Psoas muscle (tissue), 8 donors: ENCODE measurements around the gene SDR9C7. TPM values are rescaled to one million over a fixed set of nuclear protein-coding genes. Genes with fewer than 3 reads are reported as not detected.
"Not testable (repeated sequence)": the region's sequence is repeated elsewhere in the genome, so short reads cannot be mapped to it uniquely, and the experiment has no call there.

ENCODE experiments used
- ATAC-seq, 4 donors: fragments of 200-7000 bp; cut with Tn5 transposase; one replicate each; pipeline ENCODE4 v1.9.1; 2020; ENCODE audit warnings: moderate library complexity in 3 of 4, mild to moderate bottlenecking in 2 of 4
- DNase-seq, 2 donors: peaks; one replicate each; pipeline ENCODE4 v3.0.0-alpha.2; 2020
- H3K27ac ChIP-seq: fragments of 200-600 bp; one replicate; pipeline ENCODE4 v1.8.0; 2022
- H3K27me3 ChIP-seq, 3 donors: fragments of 200-600 bp in 1 of 3; one replicate each; pipeline versions ENCODE4 v1.6.1 to v1.8.0; 2013 to 2022; ENCODE audit warnings: low read length in 2 of 3, mild to moderate bottlenecking in 2 of 3, moderate library complexity in 1 of 3; ENCODE audit not compliant: insufficient read depth in 3 of 3
- H3K36me3 ChIP-seq, 2 donors: fragments of 200-600 bp in 1 of 2; one replicate each; pipeline versions ENCODE4 v1.6.1 to v1.8.0; 2013 to 2022; ENCODE audit warnings: low read depth in 1 of 2, mild to moderate bottlenecking in 1 of 2, moderate library complexity in 1 of 2; ENCODE audit not compliant: insufficient read depth in 1 of 2
- H3K4me1 ChIP-seq: fragments of 200-600 bp; one replicate; pipeline ENCODE4 v1.8.0; 2022
- H3K4me3 ChIP-seq: fragments of 200-600 bp; one replicate; pipeline ENCODE4 v1.8.0; 2022; ENCODE audit warnings: mild to moderate bottlenecking
- H3K9me3 ChIP-seq: fragments of 200-600 bp; one replicate; pipeline ENCODE4 v1.8.0; 2022
- CTCF ChIP-seq: fragments of 200-600 bp; IDR thresholded peaks from one replicate; pipeline ENCODE4 v1.8.0; 2022; ENCODE audit warnings: antibody characterized with exemption
- WGBS, 3 donors: extraction: QIAGEN DNeasy Blood & Tissue Kit; methylation state at CpG; one replicate each; pipeline versions ENCODE4 v1.1.6 to v1.1.7; 2013; 5-methylcytosine and 5-hydroxymethylcytosine counted together
- intact Hi-C, 2 donors: fragments of 100-400 bp; cut with DNase I; formaldehyde crosslinking; loops; one replicate each; pipeline versions ENCODE4 v1.11.0 to v1.14.2; 2022
- polyA plus RNA-seq, 3 donors: library from polyadenylated mRNA; stranded (reverse); fragments of 200-250 nt; gene quantifications; one replicate each; pipeline ENCODE4 v1.2.3, GENCODE V29; 2013
- total RNA-seq, 4 donors: library from RNA; stranded (reverse); fragmentation: NEBNext Ultra II Directional in 2 of 4; extraction: Animal tissue kit (Norgen Biotek cat#: 25700) in 2 of 4; gene quantifications; one replicate each; pipeline versions ENCODE4 v1.2.1 to v1.2.4, GENCODE V29; 2021 to 2023
- donor health status: healthy with polysubstance abuse.
- donor health status: DM: no; HTN: no; CAD: no; lungs with moderate emphysema.
- donor health status: Bipolar disorder and iron deficiency.
- donor health status: healthy.
- donor health status: DM: yes; HTN: yes; CAD: no.
- donor health status: DM: no; HTN: no; CAD: no.
- donor health status: DM: no; HTN: no; CAD: no.
- donor health status: DM: yes; HTN: yes; CAD: no.

Gene SDR9C7
- total and polyA plus RNA-seq, 7 donors, result 0.07 to 0.97 (median 0.22) TPM; not detected in 1

- Histone ChIP-seq H3K27ac (no peak overlapping the region), H3K4me3 (no peak overlapping the region), H3K27me3 (no peaks in the 10 kb centered on the region), H3K4me1 (no peaks in the 10 kb centered on the region), H3K36me3 (peaks cover 0 to 6% of the 10 kb centered on the region in 2 donors), H3K9me3 (no peaks in the 10 kb centered on the region)
- TF ChIP-seq CTCF, result no peak
- DNase-seq (no peak), ATAC-seq (no peak)
- intact Hi-C loops, result no loop called here
Observed at GRCh38 chr12:56948457-56948777, 14.2 kb upstream of the SDR9C7 start.

GRCh38 chr12:56947633-56948456 lies 13.6 kb upstream of the SDR9C7 start:
- Histone ChIP-seq H3K27ac (no peak overlapping the region), H3K4me1 (no peaks in the 10 kb centered on the region), H3K9me3 (no peaks in the 10 kb centered on the region), H3K27me3 (no peaks in the 10 kb centered on the region), H3K36me3 (peaks cover 0 to 6% of the 10 kb centered on the region in 2 donors), H3K4me3 (no peak overlapping the region)
- 82 to 85% (median 83%) methylated on average over 6 of the region's 6 CpGs for WGBS, 3 donors
- ATAC-seq, result no peak
- TF ChIP-seq CTCF, result no peak
- intact Hi-C loops, result no loop called here
- no peak for DNase-seq

GRCh38 chr12:56943878-56944277 lies 9.7 kb upstream of the SDR9C7 start:
- Histone ChIP-seq H3K4me1 (peaks cover 3% of the 10 kb centered on the region), H3K36me3 (no peaks in the 10 kb centered on the region), H3K9me3 (no peaks in the 10 kb centered on the region), H3K4me3 (no peak overlapping the region), H3K27ac (no peak overlapping the region), H3K27me3 (no peaks in the 10 kb centered on the region)
- WGBS, 3 donors, result 91 to 96% (median 93%) methylated on average over 4 of the region's 4 CpGs
- intact Hi-C loops, result no loop called here
- ATAC-seq (no peak), DNase-seq (no peak)
- no peak for TF ChIP-seq CTCF

GRCh38 chr12:56943374-56943773 lies 9.2 kb upstream of the SDR9C7 start:
- H3K27ac ChIP-seq, ATAC-seq, H3K4me3 ChIP-seq, intact Hi-C loops, H3K4me1 ChIP-seq, DNase-seq, H3K36me3 ChIP-seq, H3K27me3 ChIP-seq, H3K9me3 ChIP-seq: not testable (repeated sequence)
- 67 to 87% (median 79%) methylated on average over 1 of the region's 1 CpG for WGBS, 3 donors

DNA sequence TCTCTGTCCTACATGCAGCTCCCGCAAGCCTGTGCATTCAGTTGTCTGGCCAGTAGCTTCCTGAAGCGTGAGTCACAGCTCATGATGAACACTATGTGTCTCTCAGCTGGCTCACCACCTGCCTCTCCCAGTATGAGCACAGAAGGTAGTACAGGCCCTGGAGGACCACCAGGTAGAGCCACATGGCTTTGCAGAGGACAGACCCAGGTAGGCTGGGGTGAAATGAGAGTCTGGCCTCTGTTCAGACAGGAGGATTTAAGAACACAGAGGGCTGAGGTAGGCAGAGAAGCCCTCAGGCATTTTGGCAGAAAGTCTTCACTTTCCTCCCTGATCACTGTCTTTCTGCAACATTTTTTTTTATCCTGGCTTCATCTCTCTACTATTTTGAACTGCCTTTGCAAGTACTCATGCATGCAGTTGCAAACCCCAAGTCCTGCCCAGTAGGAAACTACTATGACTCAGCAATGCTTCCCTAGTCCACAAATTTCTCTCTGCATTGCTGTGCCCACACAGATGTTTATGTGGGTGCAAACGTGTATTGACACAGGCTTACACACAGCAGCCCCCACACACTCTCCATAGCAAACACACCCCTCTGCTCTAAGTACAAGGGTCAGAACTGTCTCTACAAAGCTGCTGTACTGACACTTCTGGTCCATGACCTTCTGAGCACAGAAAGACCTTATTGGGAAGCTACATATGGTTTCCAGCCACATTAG lies 7.2 kb upstream of the SDR9C7 start:
- H3K4me3 ChIP-seq, result no peak overlapping the region
- no peak for DNase-seq
- intact Hi-C loops, result no loop called here
- no peaks in the 10 kb centered on the region for H3K36me3 ChIP-seq
- ATAC-seq, result peak; percentile 25 to 94 (median 78)
- H3K27me3 ChIP-seq, result no peaks in the 10 kb centered on the region
- 23 to 33% (median 30%) methylated on average over 3 of the region's 3 CpGs for WGBS, 3 donors
- TF ChIP-seq CTCF, result no peak
- peaks cover 3% of the 10 kb centered on the region for H3K4me1 ChIP-seq
- H3K9me3 ChIP-seq, result no peaks in the 10 kb centered on the region
- no peak overlapping the region for H3K27ac ChIP-seq

DNA sequence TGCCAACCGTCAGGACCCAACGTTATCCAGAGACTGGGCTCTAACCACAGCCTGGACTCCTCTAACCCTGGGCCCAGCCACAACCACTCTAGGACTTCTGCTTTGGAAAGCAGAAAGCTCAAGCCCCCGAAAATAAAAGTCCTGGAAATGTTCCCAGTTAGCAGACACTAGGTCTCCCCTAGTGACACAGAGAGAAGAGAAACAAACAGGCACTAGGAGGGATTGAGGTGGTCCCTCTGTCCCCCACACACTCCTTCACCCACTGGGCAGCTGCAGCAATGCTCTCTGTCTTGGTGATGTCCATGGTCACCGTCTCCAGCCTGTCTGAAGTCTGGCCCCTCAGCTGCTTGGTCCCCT lies 6.7 kb upstream of the SDR9C7 start:
- H3K4me3 ChIP-seq, H3K27me3 ChIP-seq, H3K4me1 ChIP-seq, intact Hi-C loops, H3K36me3 ChIP-seq, H3K27ac ChIP-seq, H3K9me3 ChIP-seq, DNase-seq: not testable (repeated sequence)
- 0 to 6% methylated on average over 1 of the region's 4 CpGs; no CpG with 5 or more reads in 1 of the 3 donors for WGBS, 3 donors
- peak in 1 of 4 donors; percentile 17 for ATAC-seq
